Endodermal cell (in vitro differentiated cells): ENCODE data around the gene BRD1. TPM values are rescaled to one million over a fixed set of nuclear protein-coding genes. Genes with fewer than 3 reads are reported as not detected.

Experiments used
- DNase-seq: peaks from one replicate; pipeline ENCODE4 v3.0.0-alpha.2; 2017
- H3K27ac ChIP-seq: 2 replicates; pipeline ENCODE4 v1.5.1; 2013; ENCODE audit warnings: mild to moderate bottlenecking, low read depth, low read length, moderate library complexity
- H3K27me3 ChIP-seq: 2 replicates; pipeline ENCODE4 v1.6.1; 2013; ENCODE audit warnings: mild to moderate bottlenecking, low read length, moderate library complexity; ENCODE audit not compliant: insufficient read depth, control insufficient read depth, poor library complexity, severe bottlenecking
- H3K36me3 ChIP-seq: 2 replicates; pipeline ENCODE4 v1.7.0; 2013; ENCODE audit warnings: mild to moderate bottlenecking, low read length, moderate library complexity; ENCODE audit not compliant: control insufficient read depth, insufficient read depth
- H3K4me1 ChIP-seq: one replicate; pipeline ENCODE4 v1.7.0; 2013; ENCODE audit warnings: low read length; ENCODE audit not compliant: control insufficient read depth, insufficient read depth
- H3K4me3 ChIP-seq: 2 replicates; pipeline ENCODE4 v1.5.1; 2013; ENCODE audit warnings: mild to moderate bottlenecking, low read length, moderate library complexity
- H3K9ac ChIP-seq: 2 replicates; pipeline ENCODE4 v1.6.1; 2013; ENCODE audit warnings: mild to moderate bottlenecking, low read length, moderate library complexity; ENCODE audit not compliant: poor library complexity, severe bottlenecking; ENCODE audit errors: extremely low read depth
- H3K9me3 ChIP-seq: 2 replicates; pipeline ENCODE4 v1.6.1; 2013; ENCODE audit warnings: mild to moderate bottlenecking, low read length, moderate library complexity; ENCODE audit not compliant: control insufficient read depth
- H3K27ac Mint-ChIP-seq: 2 replicates; pipeline ENCODE4 v1.8.0; 2020; ENCODE audit warnings: mixed read lengths
- H3K27me3 Mint-ChIP-seq: 2 replicates; pipeline ENCODE4 v1.8.0; 2021; ENCODE audit warnings: mild to moderate bottlenecking, mixed read lengths; ENCODE audit not compliant: insufficient read depth
- H3K36me3 Mint-ChIP-seq: 2 replicates; pipeline ENCODE4 v1.8.0; 2020; ENCODE audit warnings: low read depth, mixed read lengths
- H3K4me1 Mint-ChIP-seq: 2 replicates; pipeline ENCODE4 v1.8.0; 2020; ENCODE audit warnings: mixed read lengths
- H3K4me3 Mint-ChIP-seq: 2 replicates; pipeline ENCODE4 v1.8.0; 2020; ENCODE audit warnings: mild to moderate bottlenecking, moderate library complexity, mixed read lengths
- H3K9me3 Mint-ChIP-seq: 2 replicates; pipeline ENCODE4 v1.8.0; 2020; ENCODE audit warnings: mild to moderate bottlenecking, mixed read lengths
- CTCF ChIP-seq: fragments of 200-600 bp; sonication (generic); conservative IDR thresholded peaks from 2 replicates; pipeline ENCODE4 v1.5.0; 2021; ENCODE audit warnings: antibody characterized with exemption, mild to moderate bottlenecking
- WGBS, 2 experiments: methylation state at CpG; one replicate each; pipeline versions ENCODE4 v1.1.5 to v1.1.7; 2013; ENCODE audit warnings: missing lambda C conversion rate in 2 of 2, mixed read lengths in 1 of 2; ENCODE audit not compliant: insufficient coverage in 1 of 2, insufficient read length in 1 of 2; 5-methylcytosine and 5-hydroxymethylcytosine counted together
- total RNA-seq, 2 donors: library from RNA; stranded (reverse); fragmentation: NEBNext Ultra II Directional in 1 of 2; extraction: Animal tissue kit (Norgen Biotek cat#: 25700) in 1 of 2; gene quantifications; 2 replicates in 1 of 2; 3 replicates in 1 of 2; pipeline ENCODE4 v1.2.1, GENCODE V29; 2021

BRD1 gene
- total RNA-seq, 2 donors from 2014 or later, result 49.5 to 54.9 TPM

GRCh38 chr22:49760630-49761571, 66.8 kb downstream of the BRD1 start:
- Mint-ChIP-seq H3K27me3 (peaks cover 4% of the 10 kb centered on the region), H3K4me1 (no peaks in the 10 kb centered on the region), H3K27ac (no peak overlapping the region), H3K36me3 (no peaks in the 10 kb centered on the region), H3K9me3 (peaks cover 14% of the 10 kb centered on the region), H3K4me3 (no peak overlapping the region)
- H3K9me3 ChIP-seq, result no peaks in the 10 kb centered on the region
- no peak overlapping the region for H3K9ac ChIP-seq
- H3K27ac ChIP-seq, result no peak overlapping the region
- H3K27me3 ChIP-seq, result no peaks in the 10 kb centered on the region
- TF ChIP-seq CTCF, result no peak
- 85 to 91% methylated on average over 6 to 13 of the region's 13 CpGs for WGBS, 2 experiments
- no peak overlapping the region for H3K4me3 ChIP-seq
- H3K4me1 ChIP-seq, result no peaks in the 10 kb centered on the region
- DNase-seq, result peak; percentile 37
- H3K36me3 ChIP-seq, result no peaks in the 10 kb centered on the region

- Histone ChIP-seq H3K27ac (no peak overlapping the region), H3K4me3 (no peak overlapping the region), H3K9me3 (no peaks in the 10 kb centered on the region), H3K9ac (no peak overlapping the region), H3K36me3 (no peaks in the 10 kb centered on the region), H3K4me1 (no peaks in the 10 kb centered on the region), H3K27me3 (no peaks in the 10 kb centered on the region)
- Mint-ChIP-seq H3K4me3 (no peak overlapping the region), H3K4me1 (no peaks in the 10 kb centered on the region), H3K27me3 (peaks cover 4% of the 10 kb centered on the region), H3K36me3 (no peaks in the 10 kb centered on the region), H3K9me3 (peaks cover 15% of the 10 kb centered on the region), H3K27ac (no peak overlapping the region)
- TF ChIP-seq CTCF, result no peak
- 85 to 92% methylated on average over 3 to 5 of the region's 5 CpGs for WGBS, 2 experiments
- peak; percentile 21 for DNase-seq
These were observed 67.4 kb downstream of the BRD1 start for GRCh38 chr22:49760280-49760629.

- H3K36me3 ChIP-seq, result no peaks in the 10 kb centered on the region
- H3K36me3 Mint-ChIP-seq, result no peaks in the 10 kb centered on the region
- TF ChIP-seq CTCF, result no peak
- no peak overlapping the region for H3K27ac ChIP-seq
- H3K27me3 ChIP-seq, result no peaks in the 10 kb centered on the region
- no peak for DNase-seq
- H3K4me1 Mint-ChIP-seq, result no peaks in the 10 kb centered on the region
- no peaks in the 10 kb centered on the region for H3K4me1 ChIP-seq
- no peak overlapping the region for H3K27ac Mint-ChIP-seq
- no peak overlapping the region for H3K4me3 ChIP-seq
- H3K4me3 Mint-ChIP-seq, result no peak overlapping the region
- peaks cover 4% of the 10 kb centered on the region for H3K27me3 Mint-ChIP-seq
- H3K9ac ChIP-seq, result no peak overlapping the region
- H3K9me3 Mint-ChIP-seq, result peaks cover 15% of the 10 kb centered on the region
- no peaks in the 10 kb centered on the region for H3K9me3 ChIP-seq
- WGBS, 2 experiments, result 85 to 89% methylated on average over 6 to 7 of the region's 7 CpGs
These were observed 71.0 kb downstream of the BRD1 start for GRCh38 chr22:49756676-49757075.
